Activated CD4-positive, alpha-beta T cell treated with anti-CD3 and anti-CD28 coated beads, Interleukin-10, Interleukin-2, amounts not matched to agents 100 ng/mL and 50 ng/mL, durations not matched to agents 16 hours and 8 hours (primary cell): ENCODE results near the gene MED13.
A peak's percentile ranks its signal among the peaks of the same experiment; 100 is the strongest.
"Not testable (repeated sequence)": the region's sequence is repeated elsewhere in the genome, so short reads cannot be mapped to it uniquely, and the experiment has no call there.

Experiments
- DNase-seq: peaks from one replicate; pipeline ENCODE4 v3.0.0-alpha.2; 2020

MED13 gene

GRCh38 chr17:61904094-61904710 is 160.9 kb downstream of the MED13 start:
- peak; percentile 50 for DNase-seq

GRCh38 chr17:61903251-61903650 is 161.8 kb downstream of the MED13 start:
- DNase-seq, result no peak

GRCh38 chr17:61897548-61898180 is 167.4 kb downstream of the MED13 start:
- DNase-seq, result no peak

DNA sequence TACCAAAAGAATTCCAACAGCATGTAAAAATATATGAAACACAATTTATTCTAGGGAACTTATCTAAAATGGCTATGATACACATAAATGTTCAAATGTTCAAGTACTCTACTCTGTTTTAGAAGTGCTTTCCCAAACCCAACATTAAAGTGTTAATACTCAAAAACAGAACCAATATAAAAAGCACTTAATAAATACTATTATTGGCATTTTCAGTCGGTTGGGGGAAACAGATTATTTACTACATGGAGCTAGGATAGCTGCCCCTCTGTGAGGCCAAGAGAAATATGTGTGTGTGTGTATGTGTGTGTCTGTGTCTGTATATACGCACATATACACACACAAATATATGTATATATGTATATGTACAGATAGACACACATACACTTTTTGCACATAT is 169.7 kb downstream of the MED13 start:
- DNase-seq, result no peak

GRCh38 chr17:61894310-61894709 is 170.8 kb downstream of the MED13 start:
- not testable (repeated sequence) for DNase-seq
